Measurements from ENCODE around the gene LHFPL2. TPM values are rescaled to one million over a fixed set of nuclear protein-coding genes. Genes with fewer than 3 reads are reported as not detected.
"Not testable (repeated sequence)": the region's sequence is repeated elsewhere in the genome, so short reads cannot be mapped to it uniquely, and the experiment has no call there.

LHFPL2 gene
- total RNA-seq, 1 experiment from 2014 or later = 57.2 TPM

DNA sequence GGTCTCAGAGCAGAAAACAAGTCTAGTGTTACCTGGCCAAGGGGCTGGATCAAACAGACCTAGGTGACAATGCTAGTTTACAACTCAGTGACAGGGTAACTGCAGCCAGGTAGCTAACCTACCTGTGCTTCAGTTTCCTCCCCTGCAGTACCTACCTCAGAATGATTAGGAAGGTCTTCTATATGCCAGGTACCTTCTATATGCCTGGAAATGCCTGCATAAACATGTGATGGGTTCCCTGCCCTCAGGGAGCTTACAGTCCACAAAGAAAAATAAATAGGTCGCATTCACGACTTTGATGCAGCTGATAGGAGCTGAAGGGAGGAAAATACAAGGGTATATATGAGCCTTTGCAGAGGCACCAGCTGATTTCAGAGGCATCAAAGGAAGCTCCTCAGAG is 16.1 kb downstream of the LHFPL2 start:
- in situ Hi-C loops (cut with HindIII; ENCODE audit: low pct_unique_long_range_greater_than_20kb, low sequenced_read_pairs) = loop anchor here (25.0 kb wide), 1 partner anchor 95 kb away; no protein-coding TSS in a partner anchor
- DNase-seq (ENCODE audit: low read depth, low spot score) = no peak

DNA sequence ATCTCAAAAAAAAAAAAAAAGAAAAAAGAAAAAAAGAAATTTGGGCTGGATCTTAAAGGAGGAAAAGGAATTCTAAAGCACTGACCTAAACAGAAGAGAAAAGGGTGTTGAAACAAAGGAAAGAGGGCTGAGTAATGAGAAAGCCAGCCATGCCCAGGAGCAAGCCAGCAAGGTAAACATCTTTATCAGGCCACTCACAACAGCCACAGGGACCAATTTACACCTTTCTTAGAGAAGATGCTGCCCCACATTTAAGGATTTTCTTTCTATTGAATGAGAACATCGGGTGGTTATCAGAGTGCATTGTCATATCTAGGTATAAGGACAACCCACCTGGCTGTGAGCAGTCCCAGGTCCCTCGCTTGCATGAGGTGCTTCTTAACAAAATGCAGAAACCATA is 16.6 kb downstream of the LHFPL2 start:
- no peak for DNase-seq (ENCODE audit: low read depth, low spot score)
- in situ Hi-C loops (cut with HindIII; ENCODE audit: low pct_unique_long_range_greater_than_20kb, low sequenced_read_pairs) = loop anchor here (25.0 kb wide), 1 partner anchor 95 kb away; no protein-coding TSS in a partner anchor

DNA sequence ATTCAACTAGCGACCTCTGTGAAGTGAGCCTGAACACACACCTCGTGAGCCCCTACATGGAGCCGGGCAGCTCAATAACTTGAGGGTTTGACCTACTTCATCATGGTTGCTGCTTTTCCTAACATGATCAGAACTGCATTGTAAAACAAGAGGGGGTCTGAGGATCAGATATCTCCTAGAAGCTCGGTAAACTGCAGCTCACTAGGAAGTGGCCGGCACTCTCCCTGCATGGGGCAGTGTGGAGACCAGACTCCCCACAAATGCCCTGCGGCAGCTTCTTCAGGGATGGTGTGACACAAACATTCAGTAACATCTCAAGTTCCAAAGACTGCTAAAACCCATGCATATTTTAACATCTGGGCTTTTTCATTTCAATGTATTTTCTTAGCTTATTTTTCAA is 18.5 kb downstream of the LHFPL2 start:
- no peak for DNase-seq (ENCODE audit: low read depth, low spot score)
- in situ Hi-C loops (cut with HindIII; ENCODE audit: low pct_unique_long_range_greater_than_20kb, low sequenced_read_pairs) = loop anchor here (25.0 kb wide), 1 partner anchor 93 kb away; no protein-coding TSS in a partner anchor

DNA sequence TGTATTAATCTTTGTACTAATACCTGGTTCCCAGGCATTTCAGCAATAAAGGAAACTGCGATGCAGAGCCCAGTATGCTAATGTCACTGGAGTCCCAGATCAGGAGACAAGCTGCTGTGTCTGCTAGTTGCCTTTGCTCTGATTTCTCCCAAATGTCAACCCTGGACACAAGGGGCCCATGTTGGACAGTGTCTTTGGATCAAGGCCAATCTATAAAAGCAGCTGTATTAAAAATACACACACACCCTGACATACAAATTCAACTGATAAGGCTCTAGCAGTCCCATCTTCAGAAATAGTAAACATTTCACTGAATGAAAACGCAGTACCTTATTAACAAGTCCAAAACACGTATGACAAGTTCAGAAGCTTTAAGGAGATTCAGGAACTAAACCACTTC is 18.9 kb downstream of the LHFPL2 start:
- DNase-seq (ENCODE audit: low read depth, low spot score) = no peak
- in situ Hi-C loops (cut with HindIII; ENCODE audit: low pct_unique_long_range_greater_than_20kb, low sequenced_read_pairs) = loop anchor here (25.0 kb wide), 1 partner anchor 92 kb away; no protein-coding TSS in a partner anchor

DNA sequence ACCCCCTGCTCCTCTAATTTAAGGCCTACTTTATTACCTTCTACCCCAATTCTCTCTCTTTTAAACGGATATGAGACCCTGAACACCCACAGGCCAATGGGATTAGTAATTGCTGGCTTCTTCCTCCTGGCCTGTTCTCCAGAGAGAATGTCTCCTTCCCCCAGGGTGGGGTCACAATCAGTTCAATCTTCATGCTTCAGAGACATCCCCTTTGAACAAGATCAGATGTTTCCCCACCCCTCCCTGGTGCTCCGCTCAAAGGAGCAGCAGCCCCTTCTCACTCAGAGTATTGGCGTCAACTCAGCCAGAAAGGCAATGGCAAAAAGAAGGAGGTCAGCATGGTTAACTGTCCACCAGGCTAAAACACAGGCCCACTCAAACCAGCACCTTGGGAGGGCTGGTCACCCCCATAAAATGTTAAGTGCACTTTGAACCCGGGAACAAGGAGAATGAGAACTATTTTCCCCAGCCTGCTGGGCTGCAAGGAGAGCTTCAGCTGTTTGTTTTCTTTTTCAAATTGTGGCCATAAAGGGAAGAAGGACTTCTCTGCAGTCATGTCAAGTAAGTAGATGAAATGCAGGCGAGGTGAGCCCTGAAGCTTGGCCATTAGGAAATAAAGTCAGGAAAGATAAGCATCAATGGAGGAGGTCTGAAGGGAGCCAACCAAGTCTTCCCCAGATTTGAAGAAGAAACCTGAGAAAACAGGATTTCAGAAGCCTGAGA is 20.1 kb downstream of the LHFPL2 start:
- no peak for DNase-seq (ENCODE audit: low read depth, low spot score)
- in situ Hi-C loops (cut with HindIII; ENCODE audit: low pct_unique_long_range_greater_than_20kb, low sequenced_read_pairs) = loop anchor here (25.0 kb wide), 1 partner anchor 91 kb away; no protein-coding TSS in a partner anchor

DNA sequence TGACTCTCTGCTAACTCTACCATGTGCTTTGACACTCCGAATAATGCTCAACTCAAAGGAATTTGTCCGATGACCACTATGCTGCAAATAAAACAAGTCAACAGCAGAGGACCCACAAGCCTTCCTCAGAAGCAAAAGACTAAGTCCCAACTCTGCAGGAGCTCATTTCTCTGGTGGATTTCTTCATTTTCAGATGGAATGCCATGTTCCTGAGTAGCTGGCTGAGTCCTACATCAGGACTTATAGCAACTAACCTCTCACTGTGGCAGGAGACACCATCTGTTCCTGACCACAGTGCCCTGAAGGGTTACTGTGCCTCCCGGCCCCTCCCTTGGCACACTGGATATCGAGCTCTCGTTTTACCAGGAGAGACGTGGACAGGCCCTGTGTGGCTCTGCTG is 20.8 kb downstream of the LHFPL2 start:
- no peak for DNase-seq (ENCODE audit: low read depth, low spot score)
- in situ Hi-C loops (cut with HindIII; ENCODE audit: low pct_unique_long_range_greater_than_20kb, low sequenced_read_pairs) = loop anchor here (25.0 kb wide), 1 partner anchor 90 kb away; no protein-coding TSS in a partner anchor

DNA sequence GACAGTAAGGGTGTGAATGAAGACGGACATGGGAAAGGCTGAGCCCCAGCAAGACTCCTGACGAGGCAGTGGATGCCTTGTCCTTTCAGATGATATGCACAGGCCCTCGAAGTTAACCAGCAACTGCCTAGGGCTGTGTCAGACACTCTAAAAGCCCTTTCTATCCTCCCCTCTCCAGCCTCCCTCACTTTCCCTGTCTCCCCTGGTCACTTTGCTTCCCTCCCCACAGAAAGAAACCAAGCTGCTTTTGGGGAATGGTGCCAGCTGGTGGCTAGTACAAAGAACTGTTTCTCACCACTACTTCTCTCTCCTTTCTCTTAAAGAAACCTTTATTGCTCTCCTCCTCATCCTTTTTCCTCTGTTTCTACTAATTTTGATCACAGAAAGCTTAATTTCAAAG is 21.4 kb downstream of the LHFPL2 start:
- in situ Hi-C loops (cut with HindIII; ENCODE audit: low pct_unique_long_range_greater_than_20kb, low sequenced_read_pairs) = loop anchor here (25.0 kb wide), 1 partner anchor 90 kb away; no protein-coding TSS in a partner anchor
- DNase-seq (ENCODE audit: low read depth, low spot score) = peak; percentile 59

DNA sequence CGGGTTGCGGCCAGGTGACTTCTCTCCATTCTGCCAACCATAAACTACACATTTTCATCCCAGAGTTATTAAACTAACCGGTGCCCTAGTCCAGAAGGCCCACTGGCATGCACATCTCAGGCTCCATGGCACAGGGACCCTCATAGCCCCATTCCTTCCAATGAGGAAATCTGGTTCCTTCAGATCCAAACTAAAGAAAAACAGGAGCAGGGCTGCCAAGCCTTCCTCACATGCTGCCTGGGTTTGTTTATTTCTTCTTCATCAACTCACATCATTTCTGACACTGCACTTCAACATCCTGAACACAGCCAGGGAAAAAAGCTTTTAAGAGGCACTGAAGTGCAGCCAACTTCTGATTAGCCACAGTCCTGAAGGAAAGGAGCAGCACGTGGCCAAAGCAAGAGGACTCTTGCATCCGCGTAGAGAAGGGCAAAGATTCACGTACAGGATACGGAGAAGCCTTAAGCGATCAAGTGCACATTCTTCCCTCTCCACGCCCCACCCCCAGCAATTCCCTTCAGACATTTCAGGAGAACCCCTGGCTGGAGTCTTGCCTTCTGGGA is 22.5 kb downstream of the LHFPL2 start:
- in situ Hi-C loops (cut with HindIII; ENCODE audit: low pct_unique_long_range_greater_than_20kb, low sequenced_read_pairs) = loop anchor here (25.0 kb wide), 1 partner anchor 89 kb away; no protein-coding TSS in a partner anchor
- no peak for DNase-seq (ENCODE audit: low read depth, low spot score)

DNA sequence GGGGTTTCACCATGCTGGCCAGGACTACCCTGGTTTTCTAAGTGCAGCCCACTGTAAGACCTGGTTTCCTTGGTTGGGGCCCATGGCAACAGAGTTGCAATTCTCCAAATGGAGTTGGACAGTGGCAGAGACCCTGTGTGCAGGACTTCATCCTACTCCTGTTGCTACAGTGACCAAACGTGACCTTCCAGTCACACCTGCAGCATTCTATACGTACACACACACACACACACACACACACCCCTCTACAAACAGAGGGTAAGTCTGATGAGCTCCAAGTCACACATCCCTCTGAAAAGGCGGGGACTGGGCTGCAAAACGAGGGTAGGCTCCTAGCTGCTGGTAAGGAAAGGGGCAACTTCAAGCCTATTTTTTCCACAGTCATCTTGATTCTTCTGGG is 23.6 kb downstream of the LHFPL2 start:
- in situ Hi-C loops (cut with HindIII; ENCODE audit: low pct_unique_long_range_greater_than_20kb, low sequenced_read_pairs) = loop anchor here (25.0 kb wide), 1 partner anchor 88 kb away; no protein-coding TSS in a partner anchor
- DNase-seq (ENCODE audit: low read depth, low spot score) = no peak

DNA sequence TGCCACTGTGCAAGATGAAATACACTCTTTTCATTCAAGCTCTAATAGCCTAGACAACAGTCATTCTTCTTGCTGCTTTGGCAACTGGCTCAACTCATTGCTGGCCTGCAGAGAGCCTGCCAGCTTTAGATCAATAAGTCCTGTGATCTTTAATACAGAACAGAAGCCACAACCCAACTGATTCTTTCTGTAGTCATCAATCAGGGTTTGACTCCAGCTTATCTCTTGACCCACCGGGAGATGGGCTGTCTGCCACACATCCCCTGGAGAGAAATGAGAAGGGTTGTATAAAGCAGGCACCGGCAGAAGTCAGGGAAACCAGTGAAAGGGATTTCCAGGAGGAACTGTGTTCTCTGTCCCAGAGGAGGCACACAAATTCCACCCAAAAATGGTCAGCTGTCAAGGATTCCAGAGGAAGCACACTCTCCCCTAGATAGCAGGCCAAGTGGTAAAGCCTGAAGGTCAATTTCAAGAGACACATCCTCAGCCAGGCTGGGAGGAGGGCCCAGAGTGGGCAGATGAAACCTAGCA is 24.5 kb downstream of the LHFPL2 start:
- peak; percentile 13 for DNase-seq (ENCODE audit: low read depth, low spot score)
- in situ Hi-C loops (cut with HindIII; ENCODE audit: low pct_unique_long_range_greater_than_20kb, low sequenced_read_pairs) = no loop called here

DNA sequence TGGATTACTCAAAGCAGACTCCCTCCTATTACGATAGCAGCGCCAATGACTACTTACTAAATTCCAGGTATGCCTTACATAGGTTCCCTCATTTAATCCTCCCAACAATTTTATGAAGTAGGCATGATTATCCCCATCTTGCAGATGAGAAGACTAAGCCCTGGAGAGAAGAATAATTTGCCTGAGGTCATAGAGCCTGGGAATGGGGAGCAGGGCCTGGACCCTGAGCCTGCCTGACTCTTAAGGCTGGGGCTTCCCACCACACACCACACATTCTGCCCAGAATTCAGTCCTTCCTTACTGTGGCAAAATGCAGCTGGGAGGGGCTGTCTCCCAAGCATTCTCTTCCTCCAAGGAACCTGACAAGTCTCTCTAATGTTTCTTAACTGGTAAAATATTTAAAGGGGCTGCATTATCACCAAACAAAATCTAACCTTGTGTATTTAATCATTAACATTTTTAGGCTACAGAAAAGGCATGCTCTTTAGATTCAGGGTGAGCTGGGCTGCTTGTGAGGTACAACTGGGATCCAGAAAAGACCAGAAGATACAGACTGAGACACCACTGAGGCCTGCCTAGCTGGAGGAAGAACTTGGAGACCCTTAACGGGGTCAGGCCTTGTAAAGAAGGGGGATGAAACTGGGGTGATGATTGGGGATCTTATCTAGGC is 26.1 kb downstream of the LHFPL2 start:
- no peak for DNase-seq (ENCODE audit: low read depth, low spot score)
- in situ Hi-C loops (cut with HindIII; ENCODE audit: low pct_unique_long_range_greater_than_20kb, low sequenced_read_pairs) = no loop called here

DNA sequence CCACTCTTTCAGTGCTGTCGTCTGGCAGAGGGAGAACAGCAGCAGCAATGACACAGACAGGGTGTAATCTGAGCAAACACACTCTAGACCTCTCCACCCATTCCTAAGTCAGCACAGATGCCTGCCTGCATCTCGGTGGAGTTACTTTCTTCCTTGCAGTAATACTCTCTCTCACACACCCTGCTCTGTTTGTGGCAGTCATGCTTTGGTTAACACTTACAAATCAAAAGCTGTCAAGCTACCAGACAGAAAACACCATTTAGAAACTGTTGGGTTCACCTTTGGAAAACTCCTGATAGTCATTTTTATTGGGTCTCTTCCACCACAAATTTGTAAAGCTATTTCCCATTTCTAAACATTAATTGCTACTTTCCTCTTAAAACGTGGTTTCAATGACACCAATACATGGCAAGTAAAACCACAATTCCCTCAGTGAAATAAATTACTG is 27.3 kb downstream of the LHFPL2 start:
- DNase-seq (ENCODE audit: low read depth, low spot score) = no peak

DNA sequence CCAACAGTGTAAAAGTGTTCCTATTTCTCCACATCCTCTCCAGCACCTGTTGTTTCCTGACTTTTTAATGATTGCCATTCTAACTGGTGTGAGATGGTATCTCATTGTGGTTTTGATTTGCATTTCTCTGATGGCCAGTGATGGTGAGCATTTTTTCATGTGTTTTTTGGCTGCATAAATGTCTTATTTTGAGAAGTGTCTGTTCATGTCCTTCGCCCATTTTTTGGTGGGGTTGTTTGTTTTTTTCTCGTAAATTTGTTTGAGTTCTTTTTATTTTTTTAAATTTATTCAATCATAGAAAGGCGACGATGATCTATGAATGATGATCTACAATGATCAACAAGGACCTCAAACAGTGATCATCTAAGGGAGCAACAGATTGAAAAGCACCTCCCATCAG is 28.5 kb downstream of the LHFPL2 start:
- DNase-seq (ENCODE audit: low read depth, low spot score); in situ Hi-C loops (cut with HindIII; ENCODE audit: low pct_unique_long_range_greater_than_20kb, low sequenced_read_pairs): not testable (repeated sequence)

More for the DNA sequence above, 27.3 kb downstream of the LHFPL2 start:
- in situ Hi-C loops (cut with HindIII; ENCODE audit: low pct_unique_long_range_greater_than_20kb, low sequenced_read_pairs) = no loop called here

DNA sequence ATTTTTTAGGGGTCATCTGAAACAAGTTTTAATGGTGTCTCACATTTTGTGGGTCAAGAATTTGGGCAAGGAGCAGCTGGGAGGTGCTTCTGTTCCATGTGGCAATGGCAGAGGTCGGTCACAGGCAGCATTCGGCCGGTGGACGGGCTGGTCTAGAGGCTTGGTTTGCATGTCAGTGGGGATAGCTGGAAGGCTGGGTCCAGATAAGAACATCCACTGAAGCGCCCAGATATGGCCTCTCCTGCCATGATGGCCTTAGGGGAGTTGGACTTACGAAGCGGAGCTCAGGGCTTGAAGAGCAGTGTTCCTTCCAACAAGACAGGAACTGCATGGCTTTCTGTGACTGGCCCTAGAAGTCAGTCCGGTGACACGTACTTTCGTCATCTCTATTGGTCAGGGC is 30.3 kb downstream of the LHFPL2 start:
- in situ Hi-C loops (cut with HindIII; ENCODE audit: low pct_unique_long_range_greater_than_20kb, low sequenced_read_pairs) = no loop called here
- no peak for DNase-seq (ENCODE audit: low read depth, low spot score)

DNA sequence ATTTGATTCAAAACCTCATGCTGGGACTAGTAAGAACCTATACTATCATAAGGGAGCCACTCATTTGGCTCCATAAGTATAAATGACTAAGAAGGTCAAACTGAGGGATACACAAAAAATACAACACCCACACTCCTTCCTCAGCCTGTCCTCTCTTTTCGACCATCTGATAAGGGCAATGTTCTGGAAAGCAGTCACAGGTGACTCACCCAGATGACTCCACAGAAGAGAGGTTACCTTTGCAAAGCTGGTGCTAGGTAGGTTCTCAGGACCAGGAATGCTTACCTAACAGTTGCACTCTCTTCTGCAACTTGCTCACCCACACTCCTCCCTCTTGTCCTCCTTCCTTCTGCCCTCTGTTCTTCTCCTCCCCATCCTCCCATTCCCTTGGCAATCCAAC is 32.9 kb downstream of the LHFPL2 start:
- in situ Hi-C loops (cut with HindIII; ENCODE audit: low pct_unique_long_range_greater_than_20kb, low sequenced_read_pairs) = no loop called here
- no peak for DNase-seq (ENCODE audit: low read depth, low spot score)

DNA sequence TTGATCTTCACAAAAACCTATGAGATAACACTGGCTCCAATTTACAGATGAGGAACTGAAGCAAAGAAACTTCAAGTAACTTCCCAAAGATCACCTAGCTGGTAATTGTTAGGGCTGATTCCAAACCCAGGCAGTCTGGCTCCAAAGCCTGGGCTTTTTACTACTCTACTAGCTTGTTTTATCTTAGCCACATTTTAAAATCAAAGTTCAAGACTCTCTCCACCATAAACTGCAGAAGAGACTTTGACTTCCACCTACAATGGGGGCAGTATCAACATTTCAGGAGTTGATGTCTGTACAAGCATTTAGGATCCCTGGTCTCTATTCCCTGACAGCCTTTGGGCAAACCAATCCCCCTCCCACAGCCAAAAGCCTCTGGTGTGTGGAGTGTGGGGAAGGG is 33.8 kb downstream of the LHFPL2 start:
- no peak for DNase-seq (ENCODE audit: low read depth, low spot score)
- in situ Hi-C loops (cut with HindIII; ENCODE audit: low pct_unique_long_range_greater_than_20kb, low sequenced_read_pairs) = no loop called here

DNA sequence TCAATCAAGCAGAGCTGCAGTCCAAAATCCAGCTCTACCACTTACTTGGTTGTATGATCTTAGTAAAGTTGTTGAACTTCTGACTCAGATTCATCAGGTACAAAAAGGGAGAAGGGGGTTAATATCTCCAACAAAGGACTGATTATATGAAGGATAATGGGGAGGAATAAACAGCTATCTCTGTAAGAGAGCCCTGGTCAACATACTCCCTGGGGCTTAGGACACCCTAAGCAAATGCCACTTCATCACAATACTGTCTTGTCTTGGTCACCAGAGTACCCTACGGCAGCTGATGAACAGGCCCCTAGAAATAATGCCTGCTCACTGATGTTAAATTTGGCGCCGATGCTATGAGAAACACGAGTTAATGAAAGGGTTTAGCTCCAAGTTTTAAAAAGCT is 34.8 kb downstream of the LHFPL2 start:
- in situ Hi-C loops (cut with HindIII; ENCODE audit: low pct_unique_long_range_greater_than_20kb, low sequenced_read_pairs) = no loop called here
- peak; percentile 57 for DNase-seq (ENCODE audit: low read depth, low spot score)

DNA sequence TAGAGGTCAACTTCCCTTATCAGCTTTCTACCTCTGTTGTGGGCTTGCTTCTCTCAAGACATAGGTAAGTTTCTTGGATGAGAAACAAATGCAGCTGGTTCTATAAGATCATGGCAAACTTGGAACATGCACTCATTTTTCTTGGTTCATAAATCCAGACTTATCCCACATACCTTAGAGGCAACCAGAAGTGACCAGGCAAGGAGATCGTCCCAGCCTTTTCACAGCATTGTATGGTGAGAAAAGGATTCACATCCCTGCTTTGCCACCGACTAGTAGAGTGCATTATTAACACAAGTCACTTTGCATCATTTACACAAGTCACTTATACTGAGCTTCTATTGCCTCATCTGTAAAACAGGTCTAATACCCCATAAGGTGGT is 35.4 kb downstream of the LHFPL2 start:
- DNase-seq (ENCODE audit: low read depth, low spot score) = no peak
- in situ Hi-C loops (cut with HindIII; ENCODE audit: low pct_unique_long_range_greater_than_20kb, low sequenced_read_pairs) = no loop called here

Data from SK-MEL-5 (cell line).